Ovary (tissue), 9 donors: ENCODE data around the gene MEI1. TPM values are rescaled to one million over a fixed set of nuclear protein-coding genes. Genes with fewer than 3 reads are reported as not detected.

ENCODE experiments used
- DNase-seq, 5 donors: peaks; one replicate each; pipeline ENCODE4 v3.0.0-alpha.2; 2019 to 2020
- H3K27ac ChIP-seq, 2 donors: fragments of 200-600 bp; one replicate each; pipeline versions ENCODE4 v1.5.1 to v1.8.0; 2019 to 2022
- H3K27me3 ChIP-seq: fragments of 200-600 bp; one replicate; pipeline ENCODE4 v1.8.0; 2022
- H3K36me3 ChIP-seq: fragments of 200-600 bp; sonication (generic); one replicate; pipeline ENCODE4 v1.5.1; 2019
- H3K4me1 ChIP-seq: one replicate; pipeline ENCODE4 v1.8.1; 2013; ENCODE audit warnings: mild to moderate bottlenecking, moderate library complexity; ENCODE audit not compliant: insufficient read depth
- H3K4me3 ChIP-seq: fragments of 200-600 bp; sonication (generic); one replicate; pipeline ENCODE4 v1.5.1; 2017
- H3K9me3 ChIP-seq, 2 donors: fragments of 200-600 bp in 1 of 2; sonication (generic) in 1 of 2; one replicate each; pipeline versions ENCODE4 v1.5.1 to v1.8.1; 2013 to 2019; ENCODE audit warnings: mild to moderate bottlenecking in 1 of 2, moderate library complexity in 1 of 2
- EP300 ChIP-seq: sonication (generic); formaldehyde crosslinking; IDR thresholded peaks from one replicate; pipeline ENCODE4 v1.6.1; 2017; ENCODE audit warnings: antibody characterized with exemption
- POLR2A ChIP-seq: fragments of 450-650 bp; IDR thresholded peaks from one replicate; pipeline ENCODE4 v1.6.1; 2017; ENCODE audit warnings: antibody characterized with exemption, mild to moderate bottlenecking, moderate library complexity
- WGBS, 3 donors: extraction: QIAGEN DNeasy Blood & Tissue Kit in 1 of 3; methylation state at CpG; one replicate each; pipeline versions ENCODE4 v1.1.5 to v1.1.7; 2013 to 2017; 5-methylcytosine and 5-hydroxymethylcytosine counted together
- intact Hi-C, 4 donors: fragments of 100-400 bp; cut with DNase I; formaldehyde crosslinking; loops; one replicate each; pipeline versions ENCODE4 v1.11.0 to v1.15.1; 2022 to 2023
- polyA plus RNA-seq, 2 donors: library from polyadenylated mRNA; stranded (reverse); fragments of 200-250 nt in 1 of 2; fragments of 350-450 nt in 1 of 2; fragmentation: Illumina TruSeq in 1 of 2; extraction: RNeasy Lipid Tissue Mini Kit (QIAGEN cat#74804) in 1 of 2; gene quantifications; one replicate each; pipeline ENCODE4 v1.2.3, GENCODE V29; 2013 to 2014
- total RNA-seq, 7 donors: library from RNA; depleted of rRNA in 2 of 7; stranded (reverse); fragments of >200 nt in 2 of 7; fragmentation: NEBNext Ultra II Directional in 3 of 7; extraction: Animal tissue kit (Norgen Biotek cat#: 25700) in 3 of 7; gene quantifications; one replicate each; pipeline versions ENCODE4 v1.1.0 to v1.2.4, GENCODE V29; 2016 to 2023
- TF ChIP-seq, protein P1 (sequence below), 3 donors: fragments of 450-650 bp in 2 of 3; fragments of 200-600 bp in 1 of 3; IDR thresholded peaks; one replicate each; pipeline versions ENCODE4 v1.5.1 to v1.8.0; 2016 to 2022; ENCODE audit warnings: antibody characterized with exemption in 3 of 3, mild to moderate bottlenecking in 1 of 3
- donor health status: DM: no; HTN: no; CAD: no; lungs with moderate emphysema.
- donor health status: DM: no; HTN: no; CAD: no.
- donor health status: Bipolar disorder and iron deficiency.
- donor health status: DM: yes; HTN: yes; CAD: no.
- donor health status: DM: no; HTN: no; CAD: no.
- donor health status: DM: yes; HTN: yes; CAD: no.

Gene MEI1
- total and polyA plus RNA-seq, 9 donors: 0.25 to 2.6 (median 1.1) TPM

DNA sequence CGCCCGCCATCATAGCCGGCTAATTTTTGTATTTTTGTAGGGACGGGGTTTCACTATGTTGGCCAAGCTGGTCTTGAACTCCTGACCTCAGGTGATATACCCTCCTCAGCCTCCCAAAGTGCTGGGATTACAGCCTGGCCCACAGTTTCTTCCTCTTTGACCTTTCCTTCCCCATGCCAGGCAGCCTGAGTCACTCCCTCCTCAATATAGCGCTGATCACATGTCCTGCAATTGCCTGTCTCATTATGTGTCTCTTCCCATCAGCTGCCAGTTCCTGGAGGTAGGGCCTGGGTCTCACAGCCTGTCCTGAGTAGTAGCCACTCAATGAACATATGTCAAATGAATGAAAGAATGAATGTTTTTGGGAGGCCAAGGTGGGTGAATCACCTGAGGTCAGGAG lies 58.2 kb downstream of the MEI1 start:
- H3K4me3 ChIP-seq: no peak overlapping the region
- TF ChIP-seq POLR2A (no peak), EP300 (no peak)
- TF ChIP-seq, protein P1, sequence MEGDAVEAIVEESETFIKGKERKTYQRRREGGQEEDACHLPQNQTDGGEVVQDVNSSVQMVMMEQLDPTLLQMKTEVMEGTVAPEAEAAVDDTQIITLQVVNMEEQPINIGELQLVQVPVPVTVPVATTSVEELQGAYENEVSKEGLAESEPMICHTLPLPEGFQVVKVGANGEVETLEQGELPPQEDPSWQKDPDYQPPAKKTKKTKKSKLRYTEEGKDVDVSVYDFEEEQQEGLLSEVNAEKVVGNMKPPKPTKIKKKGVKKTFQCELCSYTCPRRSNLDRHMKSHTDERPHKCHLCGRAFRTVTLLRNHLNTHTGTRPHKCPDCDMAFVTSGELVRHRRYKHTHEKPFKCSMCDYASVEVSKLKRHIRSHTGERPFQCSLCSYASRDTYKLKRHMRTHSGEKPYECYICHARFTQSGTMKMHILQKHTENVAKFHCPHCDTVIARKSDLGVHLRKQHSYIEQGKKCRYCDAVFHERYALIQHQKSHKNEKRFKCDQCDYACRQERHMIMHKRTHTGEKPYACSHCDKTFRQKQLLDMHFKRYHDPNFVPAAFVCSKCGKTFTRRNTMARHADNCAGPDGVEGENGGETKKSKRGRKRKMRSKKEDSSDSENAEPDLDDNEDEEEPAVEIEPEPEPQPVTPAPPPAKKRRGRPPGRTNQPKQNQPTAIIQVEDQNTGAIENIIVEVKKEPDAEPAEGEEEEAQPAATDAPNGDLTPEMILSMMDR (IDR thresholded peaks at IDR 0.05): no peak
- intact Hi-C loops: no loop called here
- no peaks in the 10 kb centered on the region for H3K9me3 ChIP-seq
- no peaks in the 10 kb centered on the region for H3K36me3 ChIP-seq
- H3K27me3 ChIP-seq: no peaks in the 10 kb centered on the region
- no peak overlapping the region for H3K27ac ChIP-seq
- 94 to 98% (median 95%) methylated on average over 5 of the region's 5 CpGs for WGBS, 3 donors
- DNase-seq: no peak
- H3K4me1 ChIP-seq: no peaks in the 10 kb centered on the region

DNA sequence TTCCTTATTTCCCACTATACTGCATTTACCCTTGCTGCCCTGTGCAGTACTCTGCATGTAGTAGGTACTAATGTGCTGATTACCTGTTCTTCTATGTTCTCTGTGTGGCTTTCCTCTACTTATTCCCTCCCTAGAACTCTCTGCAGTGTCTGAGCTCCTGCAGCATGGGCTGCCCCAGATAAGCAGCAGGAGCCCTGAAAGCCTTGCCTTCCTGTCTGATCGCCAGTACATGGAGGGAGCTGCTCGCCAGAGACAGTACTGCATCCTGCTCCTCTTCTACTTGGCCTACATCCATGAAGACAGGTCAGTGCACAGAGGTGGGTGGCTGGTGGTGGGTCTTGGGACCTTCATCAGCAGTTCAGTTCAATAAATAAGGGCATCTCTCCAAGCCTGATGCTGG lies 58.9 kb downstream of the MEI1 start:
- Histone ChIP-seq H3K4me3 (no peak overlapping the region), H3K4me1 (no peaks in the 10 kb centered on the region), H3K27ac (no peak overlapping the region), H3K36me3 (no peaks in the 10 kb centered on the region), H3K27me3 (no peaks in the 10 kb centered on the region), H3K9me3 (no peaks in the 10 kb centered on the region)
- intact Hi-C loops: no loop called here
- TF ChIP-seq POLR2A (no peak), EP300 (no peak)
- TF ChIP-seq, protein P1 (IDR thresholded peaks at IDR 0.05): no peak
- DNase-seq: no peak
- 60 to 68% (median 63%) methylated on average over 2 of the region's 2 CpGs for WGBS, 3 donors

DNA sequence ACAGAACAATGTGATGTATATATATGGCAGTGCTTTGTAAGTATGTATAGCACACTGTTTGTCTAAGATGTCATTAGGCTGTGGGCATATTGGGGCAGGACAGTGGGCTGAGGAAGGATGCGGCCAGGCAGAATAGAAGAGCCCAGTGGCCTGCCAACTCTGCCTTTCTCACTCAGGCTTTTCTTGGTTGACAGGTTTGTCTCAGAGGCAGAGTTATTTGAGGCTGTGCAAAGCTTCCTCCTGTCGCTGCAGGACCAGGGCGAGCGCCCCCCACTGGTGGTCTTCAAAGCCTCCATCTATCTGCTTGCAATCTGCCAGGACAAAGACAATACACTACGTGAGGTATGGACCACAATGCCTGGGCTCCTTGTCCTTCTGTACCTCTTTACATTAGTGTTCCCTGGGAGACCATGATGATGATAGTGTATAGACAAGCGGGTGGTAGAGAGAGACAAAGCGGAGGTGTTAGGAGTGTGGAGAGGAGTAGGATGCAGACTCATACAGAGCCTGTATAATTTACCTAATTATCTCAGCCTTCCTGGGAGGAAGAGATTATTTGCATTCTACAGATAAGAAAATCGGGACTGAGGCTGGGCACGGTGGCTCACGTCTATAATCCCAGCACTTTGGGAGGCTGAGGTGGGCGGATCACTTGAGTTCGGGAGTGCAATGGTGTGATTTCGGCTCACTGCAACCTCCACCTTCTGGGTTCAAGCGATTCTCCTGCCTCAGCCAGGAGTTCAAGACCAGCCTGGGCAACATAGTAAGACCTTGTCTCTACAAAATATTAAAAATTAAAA lies 63.9 kb downstream of the MEI1 start:
- Histone ChIP-seq H3K4me1 (no peaks in the 10 kb centered on the region), H3K36me3 (no peaks in the 10 kb centered on the region), H3K27me3 (no peaks in the 10 kb centered on the region), H3K4me3 (no peak overlapping the region), H3K27ac (no peak overlapping the region), H3K9me3 (no peaks in the 10 kb centered on the region)
- TF ChIP-seq EP300: no peak
- no peak for TF ChIP-seq POLR2A
- TF ChIP-seq, protein P1 (IDR thresholded peaks at IDR 0.05): no peak
- WGBS, 3 donors: 56 to 59% (median 58%) methylated on average over 14 of the region's 14 CpGs
- intact Hi-C loops: no loop called here
- DNase-seq: no peak

DNA sequence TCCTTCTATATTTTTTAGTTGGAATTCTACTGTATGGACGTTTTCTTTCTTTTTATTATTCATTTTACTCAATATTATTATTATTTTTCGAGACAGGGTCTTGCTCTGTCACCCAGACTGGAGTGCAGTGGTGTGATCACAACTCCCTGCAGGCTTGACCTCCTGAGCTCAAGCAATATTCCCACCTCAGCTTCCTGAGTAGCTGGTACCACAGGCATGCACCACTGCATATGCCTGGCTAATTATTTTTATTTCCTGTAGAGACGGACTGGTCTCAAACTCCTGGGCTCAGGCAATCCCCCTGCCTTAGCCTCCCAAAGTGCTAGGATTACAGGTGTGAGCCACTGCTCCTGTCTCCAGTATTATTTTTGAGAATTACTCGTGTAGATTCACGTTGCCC lies 67.2 kb downstream of the MEI1 start:
- Histone ChIP-seq H3K27ac (no peak overlapping the region), H3K9me3 (no peaks in the 10 kb centered on the region), H3K4me3 (no peak overlapping the region), H3K4me1 (no peaks in the 10 kb centered on the region), H3K36me3 (no peaks in the 10 kb centered on the region), H3K27me3 (no peaks in the 10 kb centered on the region)
- intact Hi-C loops: no loop called here
- TF ChIP-seq EP300: no peak
- TF ChIP-seq POLR2A: no peak
- TF ChIP-seq, protein P1 (IDR thresholded peaks at IDR 0.05): no peak
- no peak for DNase-seq
- WGBS, 3 donors: 56 to 65% (median 65%) methylated on average over 5 of the region's 5 CpGs
